HepG2 (cell line): Measurements from ENCODE around the gene TNIP3. TPM values are rescaled to one million over a fixed set of nuclear protein-coding genes. Genes with fewer than 3 reads are reported as not detected.

ENCODE experiments used
- ATAC-seq: fragments of 200-7000 bp; cut with Tn5 transposase; 3 replicates; pipeline ENCODE4 v1.9.1; 2020; ENCODE audit warnings: mild to moderate bottlenecking, moderate library complexity
- BruUV-seq: library from RNA; stranded (reverse); fragments of 400-500 nt; replicated peaks from 2 replicates; lab custom pipeline; 2021; lab: Mats Ljungman, UMichigan
- CTCF ChIA-PET: fragments of 300-600 bp; formaldehyde crosslinking; extraction: SDS; loops from one replicate; lab custom pipeline; 2021; ENCODE audit warnings: low total read pairs, inconsistent platforms, low intra/inter-chr PET ratio; lab: Yijun Ruan, JAX
- POLR2A ChIA-PET: fragments of 350-600 bp; sonication (Branson Sonifier 250); formaldehyde crosslinking; loops from one replicate; lab custom pipeline; 2020; ENCODE audit warnings: antibody characterized with exemption, inconsistent platforms; lab: Yijun Ruan, JAX
- DNase-seq: peaks from one replicate; pipeline ENCODE4 v3.0.0-alpha.2; 2015; ENCODE audit warnings: low spot score
- FAIRE-seq: peaks from 3 replicates; lab custom pipeline; 2011; peaks lifted over from hg19 to GRCh38; lab: Jason Lieb, UNC
- H2AFZ ChIP-seq: one replicate; pipeline ENCODE4 v1.6.1; 2011; ENCODE audit warnings: low read length, inconsistent platforms
- H3K27ac ChIP-seq: fragments of 300-600 bp; 3 replicates; pipeline ENCODE4 v1.8.0; 2011; ENCODE audit warnings: mixed run types, mild to moderate bottlenecking, mixed read lengths, low read length, inconsistent platforms; ENCODE audit not compliant: insufficient read depth; ENCODE audit errors: extremely low read length
- H3K27me3 ChIP-seq, 2 experiments: fragments of 200-600 bp in 1 of 2; 2 replicates in 1 of 2; 3 replicates in 1 of 2; pipeline versions ENCODE4 v1.6.0 to v1.8.0; 2011; ENCODE audit warnings: low read length in 2 of 2, mild to moderate bottlenecking in 2 of 2, moderate library complexity in 2 of 2, inconsistent platforms in 1 of 2; ENCODE audit not compliant: insufficient read depth in 2 of 2, control insufficient read depth in 1 of 2
- H3K36me3 ChIP-seq, 2 experiments: fragments of 200-600 bp in 1 of 2; replicated peaks in 1 of 2; 2 replicates in 1 of 2; 3 replicates in 1 of 2; pipeline versions ENCODE4 v1.5.1 to v1.8.0; 2011; ENCODE audit warnings: low read length in 2 of 2, inconsistent platforms in 1 of 2; ENCODE audit not compliant: insufficient read depth in 2 of 2, control insufficient read depth in 1 of 2
- H3K4me1 ChIP-seq: 2 replicates; pipeline ENCODE4 v1.5.1; 2012; ENCODE audit warnings: low read length, inconsistent platforms; ENCODE audit not compliant: insufficient read depth
- H3K4me2 ChIP-seq: 2 replicates; pipeline ENCODE4 v1.6.0; 2011; ENCODE audit warnings: low read depth, low read length, inconsistent platforms
- H3K4me3 ChIP-seq, 3 experiments: fragments of 200-600 bp in 1 of 3; sonication (generic), shearing (Covaris generic) in 1 of 3; replicated peaks in 1 of 3; 2 replicates each; pipeline ENCODE4 v1.5.1; 2011 to 2016; ENCODE audit warnings: low read length in 3 of 3, inconsistent platforms in 2 of 3, low read depth in 2 of 3, mild to moderate bottlenecking in 2 of 3, control low read depth in 1 of 3, mixed read lengths in 1 of 3; ENCODE audit not compliant: insufficient read depth in 1 of 3
- H3K79me2 ChIP-seq: one replicate; pipeline ENCODE4 v1.6.1; 2011; ENCODE audit warnings: low read length, inconsistent platforms; ENCODE audit not compliant: insufficient read depth
- H3K9ac ChIP-seq: 2 replicates; pipeline ENCODE4 v1.6.0; 2011; ENCODE audit warnings: mild to moderate bottlenecking, low read depth, low read length, inconsistent platforms; ENCODE audit not compliant: insufficient read depth
- H3K9me3 ChIP-seq: 2 replicates; pipeline ENCODE4 v1.5.1; 2012; ENCODE audit warnings: mild to moderate bottlenecking, low read length
- H4K20me1 ChIP-seq: 2 replicates; pipeline ENCODE4 v1.6.0; 2011; ENCODE audit warnings: inconsistent platforms, mild to moderate bottlenecking, low read length, moderate library complexity; ENCODE audit not compliant: insufficient read depth
- DNMT3B ChIP-seq: conservative IDR thresholded peaks from 2 replicates; pipeline ENCODE4 v1.6.1; 2016; ENCODE audit warnings: missing biosample characterization, control low read depth
- HES4 ChIP-seq: sonication (generic); formaldehyde crosslinking; IDR thresholded peaks from 2 replicates; pipeline ENCODE4 v1.9.0; 2021; ENCODE audit warnings: mild to moderate bottlenecking, missing genetic modification reagents, borderline replicate concordance
- HINFP ChIP-seq: sonication (generic); formaldehyde crosslinking; IDR thresholded peaks from 2 replicates; pipeline ENCODE4 v1.4.0; 2020; ENCODE audit warnings: low read depth, mild to moderate bottlenecking, missing genetic modification reagents
- NCOA2 ChIP-seq: sonication (generic); formaldehyde crosslinking; IDR thresholded peaks from 2 replicates; pipeline ENCODE4 v1.8.0; 2022; ENCODE audit warnings: inconsistent platforms
- NFE2L2 ChIP-seq: fragments of 150-350 bp; IDR thresholded peaks from 2 replicates; pipeline ENCODE4 v1.6.1; 2014; ENCODE audit warnings: low read length
- RAD51 ChIP-seq: fragments of 450-650 bp; IDR thresholded peaks from 2 replicates; pipeline ENCODE4 v1.6.1; 2016; ENCODE audit warnings: borderline replicate concordance
- ZFY ChIP-seq: sonication (generic); formaldehyde crosslinking; IDR thresholded peaks from 2 replicates; pipeline ENCODE4 v1.4.0; 2020; ENCODE audit warnings: missing genetic modification reagents
- ZNF263 ChIP-seq: sonication (generic); formaldehyde crosslinking; IDR thresholded peaks from 2 replicates; pipeline ENCODE4 v1.4.0; 2020; ENCODE audit warnings: missing genetic modification reagents
- ZNF34 ChIP-seq: sonication (generic); formaldehyde crosslinking; IDR thresholded peaks from 2 replicates; pipeline ENCODE4 v1.4.0; 2020; ENCODE audit warnings: mild to moderate bottlenecking, missing genetic modification reagents, borderline replicate concordance
- ZNF354B ChIP-seq: sonication (generic); formaldehyde crosslinking; IDR thresholded peaks from 2 replicates; pipeline ENCODE4 v1.8.0; 2022; ENCODE audit warnings: mild to moderate bottlenecking, missing genetic modification reagents
- ZNF407 ChIP-seq: sonication (generic); formaldehyde crosslinking; IDR thresholded peaks from one replicate; pipeline ENCODE4 v1.5.1; 2020; ENCODE audit warnings: mild to moderate bottlenecking, missing genetic modification reagents; ENCODE audit errors: not compliant biosample characterization
- ZNF431 ChIP-seq: sonication (generic); formaldehyde crosslinking; IDR thresholded peaks from 2 replicates; pipeline ENCODE4 v1.9.0; 2022; ENCODE audit warnings: missing genetic modification reagents, low read depth, mild to moderate bottlenecking, borderline replicate concordance
- ZNF605 ChIP-seq: sonication (generic); formaldehyde crosslinking; IDR thresholded peaks from 2 replicates; pipeline ENCODE4 v1.8.0; 2022; ENCODE audit warnings: mild to moderate bottlenecking, missing genetic modification reagents
- WGBS: methylation state at CpG from one replicate; pipeline ENCODE4 v1.1.6; 2017; ENCODE audit warnings: low lambda C conversion rate; 5-methylcytosine and 5-hydroxymethylcytosine counted together
- in situ Hi-C: cut with HindIII; loops from 2 replicates; pipeline ENCODE4 v1.10.0; 2017; ENCODE audit warnings: low pct_unique_long_range_greater_than_20kb; ENCODE audit not compliant: extremely low pct_ligation_motif_present
- intact Hi-C: fragments of 100-400 bp; cut with micrococcal nuclease; formaldehyde crosslinking; loops from one replicate; pipeline ENCODE4 v1.10.0; 2022; ENCODE audit not compliant: unreplicated experiment
- polyA plus RNA-seq, 8 experiments: library from polyadenylated mRNA; depleted of rRNA in 3 of 8; stranded (reverse) in 7 of 8; unstranded in 1 of 8; fragments of >200 nt; fragmentation: Illumina TruSeq in 4 of 8; extraction: Trizol in 4 of 8; gene quantifications; 2 replicates each; pipeline versions ENCODE4 v1.2.1 to v1.2.3, GENCODE V29; 2011 to 2016; ENCODE audit warnings: low read depth in 4 of 8, missing spikeins in 1 of 8, mixed read lengths in 1 of 8; ENCODE audit not compliant: insufficient read depth in 1 of 8
- total RNA-seq, 5 experiments: library from RNA; depleted of rRNA; stranded (reverse); fragments of >200 nt; fragmentation: Illumina TruSeq; extraction: Trizol; gene quantifications; 2 replicates each; pipeline ENCODE4 v1.2.3, GENCODE V29; 2016; ENCODE audit warnings: low read depth in 1 of 5
- TF ChIP-seq, protein P1 (sequence below): sonication (generic); formaldehyde crosslinking; IDR thresholded peaks from 2 replicates; pipeline ENCODE4 v1.4.0; 2020; ENCODE audit warnings: missing genetic modification reagents, borderline replicate concordance

TNIP3 gene
- total and polyA plus RNA-seq, 2 of the 13 experiments (the other 11 are each of a cell fraction or from before 2014, with no cell fraction given): not detected

DNA sequence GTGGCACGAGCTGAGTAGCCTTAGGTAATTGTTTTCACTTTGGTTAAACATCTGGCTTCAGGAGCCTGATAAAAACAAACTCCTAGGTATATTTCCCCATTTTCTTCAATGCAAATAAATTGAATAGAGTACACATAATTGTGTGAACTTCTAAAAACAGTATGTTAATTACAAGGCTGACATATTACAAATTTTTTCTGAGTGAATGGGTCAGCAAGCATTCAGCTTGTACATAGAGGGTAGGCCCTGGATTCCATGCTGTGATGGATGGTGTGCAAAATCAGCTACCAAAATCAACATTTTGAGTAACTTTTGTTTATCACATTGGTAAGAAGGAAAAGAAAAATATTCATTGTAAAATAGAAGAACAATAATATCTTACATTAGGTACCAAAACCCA is 12.2 kb downstream of the TNIP3 start:
- no peak overlapping the region for H3K4me3 ChIP-seq
- CTCF ChIA-PET: no interaction called here
- no peak overlapping the region for H3K9ac ChIP-seq
- POLR2A ChIA-PET: no interaction called here
- BruUV-seq: no TSS peak
- no peak overlapping the region for H3K27ac ChIP-seq
- H2AFZ ChIP-seq: no peak overlapping the region
- intact Hi-C loops (no loop called here), in situ Hi-C loops (no loop called here)
- H4K20me1 ChIP-seq: no peaks in the 10 kb centered on the region
- H3K9me3 ChIP-seq: no peaks in the 10 kb centered on the region
- H3K79me2 ChIP-seq: no peaks in the 10 kb centered on the region
- ATAC-seq: no peak
- FAIRE-seq: no peak
- no peaks in the 10 kb centered on the region for H3K4me1 ChIP-seq
- TF ChIP-seq ZFY: no peak
- TF ChIP-seq ZNF605 (CRISPR knock-in tag): no peak
- no peak for TF ChIP-seq ZNF354B (CRISPR knock-in tag)
- TF ChIP-seq, protein P1, sequence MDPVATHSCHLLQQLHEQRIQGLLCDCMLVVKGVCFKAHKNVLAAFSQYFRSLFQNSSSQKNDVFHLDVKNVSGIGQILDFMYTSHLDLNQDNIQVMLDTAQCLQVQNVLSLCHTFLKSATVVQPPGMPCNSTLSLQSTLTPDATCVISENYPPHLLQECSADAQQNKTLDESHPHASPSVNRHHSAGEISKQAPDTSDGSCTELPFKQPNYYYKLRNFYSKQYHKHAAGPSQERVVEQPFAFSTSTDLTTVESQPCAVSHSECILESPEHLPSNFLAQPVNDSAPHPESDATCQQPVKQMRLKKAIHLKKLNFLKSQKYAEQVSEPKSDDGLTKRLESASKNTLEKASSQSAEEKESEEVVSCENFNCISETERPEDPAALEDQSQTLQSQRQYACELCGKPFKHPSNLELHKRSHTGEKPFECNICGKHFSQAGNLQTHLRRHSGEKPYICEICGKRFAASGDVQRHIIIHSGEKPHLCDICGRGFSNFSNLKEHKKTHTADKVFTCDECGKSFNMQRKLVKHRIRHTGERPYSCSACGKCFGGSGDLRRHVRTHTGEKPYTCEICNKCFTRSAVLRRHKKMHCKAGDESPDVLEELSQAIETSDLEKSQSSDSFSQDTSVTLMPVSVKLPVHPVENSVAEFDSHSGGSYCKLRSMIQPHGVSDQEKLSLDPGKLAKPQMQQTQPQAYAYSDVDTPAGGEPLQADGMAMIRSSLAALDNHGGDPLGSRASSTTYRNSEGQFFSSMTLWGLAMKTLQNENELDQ: no peak
- TF ChIP-seq ZNF34: no peak
- TF ChIP-seq NFE2L2: no peak
- no peak for TF ChIP-seq RAD51
- TF ChIP-seq HES4 (CRISPR knock-in tag): no peak
- no peak for TF ChIP-seq ZNF431 (CRISPR knock-in tag)
- TF ChIP-seq ZNF263 (CRISPR knock-in tag): no peak
- no peak for TF ChIP-seq DNMT3B (CRISPR knock-in tag)
- no peak for TF ChIP-seq NCOA2 (CRISPR knock-in tag)
- TF ChIP-seq ZNF407 (CRISPR knock-in tag): no peak
- no peak for TF ChIP-seq HINFP (CRISPR knock-in tag)
- no peak overlapping the region for H3K4me2 ChIP-seq
- no peaks in the 10 kb centered on the region for H3K27me3 ChIP-seq
- DNase-seq: no peak
- WGBS: 0% methylated on average over 1 of the region's 1 CpG
- no peaks in the 10 kb centered on the region for H3K36me3 ChIP-seq
